HG02870 (cell line): Measurements from ENCODE around the gene WASL.
"Not testable (repeated sequence)": the region's sequence is repeated elsewhere in the genome, so short reads cannot be mapped to it uniquely, and the experiment has no call there.

Experiments used
- ATAC-seq: cut with Tn5 transposase; IDR thresholded peaks from one replicate; pipeline ENCODE4 v1.9.1; 2021; ENCODE audit warnings: mild to moderate bottlenecking, moderate library complexity; ENCODE audit not compliant: unreplicated experiment

WASL gene

DNA sequence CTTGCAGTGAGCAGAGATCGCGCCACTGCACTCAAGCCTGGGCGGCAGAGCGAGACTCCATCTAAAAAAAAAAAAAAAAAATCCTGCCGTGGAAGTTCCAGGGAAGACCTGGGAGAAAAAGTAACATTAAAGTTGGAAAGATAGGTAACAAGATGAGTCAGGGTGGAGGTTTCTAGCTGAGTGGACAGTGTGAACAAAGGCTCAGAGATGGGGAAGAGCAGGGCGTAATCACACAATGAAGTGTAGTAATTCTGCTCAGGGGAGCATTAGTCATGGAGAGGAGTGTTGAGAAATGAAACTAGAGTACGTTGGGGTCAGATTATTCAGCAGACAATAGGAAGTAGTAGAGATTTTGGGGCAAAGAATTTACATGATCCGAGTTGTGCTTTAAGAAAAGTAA is 21.6 kb upstream of the WASL start:
- ATAC-seq = peak; percentile 99

DNA sequence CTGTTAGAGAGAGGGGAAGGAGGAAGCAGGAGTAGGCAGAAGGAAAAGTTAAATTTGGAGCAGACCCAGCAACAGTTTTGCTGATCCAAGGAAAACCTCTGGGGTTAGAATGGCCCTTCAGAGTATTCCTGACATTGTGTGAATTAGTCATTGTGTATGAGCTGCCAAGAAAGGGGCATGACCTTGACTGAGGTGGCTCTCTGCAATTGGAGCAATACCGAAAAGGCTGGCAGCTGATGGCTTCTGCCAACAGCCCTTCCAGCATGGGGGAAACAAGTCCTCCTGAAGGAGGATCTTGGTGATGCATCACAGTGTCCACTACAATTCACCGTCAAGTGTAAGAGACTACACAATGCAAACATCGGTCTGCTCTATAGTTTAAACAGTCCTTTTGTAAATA is 20.6 kb upstream of the WASL start:
- ATAC-seq = no peak

DNA sequence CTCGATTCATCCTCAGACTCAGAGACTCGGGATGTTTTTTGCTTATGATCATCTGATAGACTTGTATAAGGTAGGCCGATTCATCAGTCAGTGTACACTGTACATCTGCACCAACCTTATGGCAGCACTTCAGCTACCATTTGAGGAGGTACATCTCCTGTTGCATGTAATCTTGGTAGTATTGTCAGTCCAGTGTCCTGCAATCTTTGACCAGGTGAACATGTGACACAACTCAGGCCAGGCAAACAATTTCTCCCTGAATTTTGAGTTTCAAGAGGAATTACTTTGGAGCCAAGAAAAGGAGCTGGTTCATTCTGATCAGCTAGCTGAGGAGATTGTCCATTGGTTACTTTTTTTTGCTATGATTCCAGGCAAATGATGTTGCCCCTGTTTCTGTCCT is 19.7 kb upstream of the WASL start:
- no peak for ATAC-seq

DNA sequence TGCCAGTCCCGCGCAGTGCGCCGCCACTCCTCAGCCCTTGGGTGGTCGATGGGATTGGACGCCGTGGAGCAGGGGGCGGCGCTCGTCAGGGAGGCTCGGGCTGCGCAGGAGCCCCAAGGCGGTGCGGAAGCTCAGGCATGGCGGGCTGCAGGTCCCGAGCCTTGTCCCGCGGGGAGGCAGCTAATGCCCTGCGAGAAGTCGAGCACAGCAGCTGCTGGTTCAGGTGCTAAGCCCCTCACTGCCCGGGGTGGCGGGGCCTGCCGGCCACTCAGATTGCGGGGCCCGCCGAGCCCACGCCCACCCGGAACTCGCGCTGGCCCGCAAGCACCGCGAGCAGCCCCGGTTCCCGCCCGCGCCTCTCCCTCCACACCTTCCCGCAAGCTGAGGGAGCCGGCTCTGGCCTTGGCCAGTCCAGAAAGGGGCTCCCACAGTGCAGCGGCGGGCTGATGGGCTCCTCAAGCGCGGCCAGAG is 14.4 kb upstream of the WASL start:
- ATAC-seq = no peak

DNA sequence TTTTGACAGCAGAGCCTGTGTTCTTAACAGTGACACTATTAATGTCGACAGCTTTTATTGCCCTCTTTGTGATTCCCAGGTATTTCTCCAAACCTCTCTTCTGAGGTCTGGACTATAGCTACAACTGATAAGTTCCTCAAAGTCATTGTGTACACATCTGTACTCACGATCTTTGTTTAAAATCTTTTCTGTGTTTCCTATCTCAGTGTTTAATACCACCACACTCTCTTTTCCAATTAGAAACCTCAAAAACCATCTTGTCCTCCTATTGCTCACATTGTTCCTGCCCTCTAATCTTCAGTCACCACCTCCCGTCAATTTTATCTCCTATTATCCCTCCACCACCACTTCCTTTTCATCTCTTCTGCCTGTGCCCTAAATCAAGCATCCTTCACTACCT is 12.9 kb upstream of the WASL start:
- no peak for ATAC-seq

DNA sequence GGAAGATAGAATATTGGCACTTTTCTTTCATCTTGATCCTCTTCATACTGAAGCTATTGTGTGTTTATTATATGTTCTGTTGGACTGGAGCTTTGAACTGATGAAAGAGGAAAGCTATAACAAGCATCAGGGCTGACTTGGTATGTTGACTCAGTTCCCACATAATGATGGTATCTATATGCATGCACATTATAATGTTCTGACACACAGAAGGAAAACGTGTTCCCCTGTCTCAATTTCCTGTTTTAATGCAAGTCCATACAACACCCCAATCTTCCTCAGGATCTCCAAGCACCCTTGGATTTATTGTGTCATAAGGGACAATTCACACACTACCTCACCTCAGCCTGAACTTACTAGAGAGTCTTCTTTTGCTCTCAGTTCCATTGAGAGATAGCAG is 8.3 kb upstream of the WASL start:
- ATAC-seq = no peak

DNA sequence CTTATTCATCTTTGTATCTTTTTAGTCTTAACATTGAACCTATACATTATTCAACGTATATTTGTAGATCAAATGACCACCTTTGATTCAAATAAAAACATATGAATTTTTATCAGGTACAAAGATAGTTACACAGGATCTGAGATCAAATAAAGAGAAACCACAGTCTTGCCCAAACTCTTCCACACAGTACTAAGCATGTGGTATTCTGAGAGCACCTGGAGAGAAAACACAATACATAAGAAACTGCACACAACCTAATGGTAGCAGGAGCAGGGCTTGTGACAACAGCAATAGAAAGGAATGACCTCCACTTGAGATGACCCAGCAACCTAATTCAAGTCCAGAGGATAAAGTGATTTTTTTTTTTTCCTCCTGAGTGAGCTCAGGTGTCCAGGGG is 6.5 kb upstream of the WASL start:
- ATAC-seq = peak; percentile 35

DNA sequence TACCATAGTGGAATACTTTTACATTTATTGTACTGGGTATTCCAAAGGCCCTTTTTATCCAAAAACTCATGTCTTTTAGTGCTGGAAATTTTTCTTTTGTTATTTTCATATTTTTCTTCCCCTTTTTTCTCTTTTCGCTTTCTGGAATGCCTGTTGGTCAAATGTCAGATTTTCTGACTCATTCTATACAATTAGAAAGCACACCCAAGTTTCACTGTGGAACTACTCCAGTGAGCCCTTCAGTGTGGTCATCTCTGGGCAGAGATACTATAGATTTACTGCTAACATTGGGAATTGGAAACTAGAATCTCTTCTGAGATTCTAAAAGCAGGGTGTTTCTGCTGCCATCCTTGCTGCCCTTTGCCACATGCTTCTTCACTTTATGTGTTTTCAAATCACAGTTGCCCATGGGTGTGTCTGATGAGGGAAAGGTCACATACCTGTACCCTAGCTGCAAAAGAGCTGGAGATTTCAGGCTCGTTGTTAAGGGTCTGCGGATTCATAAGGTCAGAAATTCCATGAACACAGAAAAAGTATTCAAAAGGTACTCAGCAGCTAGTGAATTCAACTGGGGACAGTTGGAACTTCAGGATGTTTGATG is 5.6 kb upstream of the WASL start:
- no peak for ATAC-seq

DNA sequence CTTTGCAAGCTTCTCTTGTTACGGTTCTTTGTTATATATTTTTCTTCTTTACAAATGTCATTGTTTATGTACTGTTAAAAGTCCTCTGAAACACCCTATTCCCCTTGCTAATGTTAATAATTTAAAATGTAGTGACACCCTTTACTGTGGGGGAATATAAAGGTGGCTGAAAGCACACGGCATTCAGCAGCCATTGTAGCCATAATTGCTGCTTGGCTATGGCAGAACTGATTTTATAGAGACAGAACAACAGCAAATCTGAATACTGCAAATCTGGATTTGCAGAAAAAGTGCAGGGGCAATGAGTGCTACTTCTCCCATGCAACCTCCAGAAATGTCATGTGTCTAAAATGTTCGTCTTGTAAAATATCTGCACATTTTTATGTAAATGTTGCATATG is 3.7 kb upstream of the WASL start:
- no peak for ATAC-seq

DNA sequence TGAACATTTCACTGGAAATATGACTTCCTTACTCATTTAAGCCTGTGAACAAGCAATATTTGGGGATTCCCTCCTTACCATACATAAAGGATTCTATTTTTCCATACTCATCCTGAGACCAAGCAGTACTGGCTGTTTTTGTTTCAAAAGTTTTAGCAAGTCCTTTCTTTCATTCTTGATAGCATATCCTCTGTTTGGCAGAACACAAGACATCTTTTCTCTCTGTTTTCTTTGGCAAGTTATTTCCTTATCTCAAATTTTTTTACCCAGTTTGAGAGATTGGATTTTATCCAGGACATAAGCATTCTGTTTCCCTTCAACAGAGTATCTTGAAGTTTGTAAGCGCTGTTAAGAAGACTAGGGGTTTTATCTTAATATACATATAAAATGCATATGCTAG is 3.0 kb upstream of the WASL start:
- no peak for ATAC-seq

DNA sequence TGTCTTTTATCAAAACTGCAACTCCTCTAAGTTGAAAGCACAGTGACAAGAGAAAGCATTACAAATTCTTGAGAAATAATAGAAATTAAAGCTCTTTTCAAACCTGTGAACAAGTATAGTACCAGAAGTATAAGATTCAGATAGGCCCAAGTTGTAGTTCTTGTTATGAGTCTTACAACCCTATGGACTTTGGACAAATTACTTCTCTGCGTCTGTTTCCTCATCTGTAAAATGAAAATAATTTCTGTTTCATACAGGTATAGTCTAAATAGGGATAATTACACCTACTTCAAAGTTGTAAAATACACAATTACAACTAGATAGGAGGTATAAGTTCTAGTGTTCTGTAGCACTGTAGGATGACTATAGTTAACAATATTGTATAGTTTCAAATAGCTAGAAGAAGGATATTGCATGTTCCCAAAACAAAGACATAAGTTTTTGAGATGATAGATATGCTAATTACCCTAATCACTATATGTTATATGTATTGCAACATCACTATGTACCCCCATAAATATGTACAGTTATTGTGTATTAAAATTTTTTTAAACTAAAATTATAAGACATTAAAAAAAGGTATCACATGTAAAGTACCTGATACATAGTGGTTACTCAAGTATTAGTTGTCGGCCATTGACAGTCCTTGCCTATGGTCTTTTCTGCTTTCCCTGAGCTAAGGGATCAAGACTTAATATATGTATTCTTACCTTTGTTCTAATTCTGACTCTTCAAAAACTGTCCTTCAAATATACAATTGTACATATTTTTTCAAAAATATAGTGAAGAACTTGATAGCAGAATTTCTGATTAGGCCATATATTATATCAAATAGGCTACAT is 1.8 kb upstream of the WASL start:
- no peak for ATAC-seq

DNA sequence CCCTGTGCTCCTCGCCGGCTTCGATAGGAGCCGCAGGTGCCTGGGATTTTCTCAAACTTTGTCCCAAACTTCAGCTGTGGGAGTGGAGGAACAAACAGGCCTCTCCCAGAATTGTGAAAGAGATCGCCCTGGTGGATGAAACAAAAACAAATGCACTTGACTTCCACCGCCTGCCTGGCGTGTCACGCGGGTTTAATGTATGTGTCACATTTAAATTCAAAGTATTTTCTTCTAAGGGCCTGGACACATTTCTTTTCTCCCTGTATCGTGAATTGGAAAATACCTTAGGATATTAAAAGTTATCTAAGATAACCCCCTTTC is 694 bp upstream of the WASL start:
- ATAC-seq = peak; percentile 18

DNA sequence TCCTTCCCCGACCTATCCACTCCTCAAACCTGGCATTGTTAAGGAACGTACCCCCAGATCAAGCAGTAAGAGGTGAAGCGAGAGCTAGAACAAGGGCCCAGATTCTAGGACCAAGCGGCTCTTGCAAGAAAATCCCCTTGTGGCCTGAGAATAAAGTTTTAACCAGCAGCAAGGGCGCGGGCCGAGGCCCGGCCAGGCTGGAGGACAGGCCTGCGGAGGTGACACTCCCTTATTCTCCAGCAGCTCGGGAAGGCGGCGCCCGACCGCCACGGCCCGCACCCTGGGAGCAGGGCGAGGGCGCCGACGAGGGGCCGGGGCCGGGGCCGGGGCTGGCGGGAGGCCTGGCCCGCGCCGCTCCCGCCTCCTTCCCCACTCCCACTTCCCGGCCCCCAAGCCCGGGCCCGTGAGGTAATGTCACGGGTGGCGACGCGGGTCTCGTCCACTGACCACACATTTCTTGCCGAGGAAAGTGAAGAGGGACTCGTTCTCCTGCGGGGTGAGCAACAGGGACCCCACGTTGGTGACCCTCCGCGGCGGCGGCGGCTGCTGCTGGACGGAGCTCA is 551 bp downstream of the WASL start:
- peak; percentile 4 for ATAC-seq

DNA sequence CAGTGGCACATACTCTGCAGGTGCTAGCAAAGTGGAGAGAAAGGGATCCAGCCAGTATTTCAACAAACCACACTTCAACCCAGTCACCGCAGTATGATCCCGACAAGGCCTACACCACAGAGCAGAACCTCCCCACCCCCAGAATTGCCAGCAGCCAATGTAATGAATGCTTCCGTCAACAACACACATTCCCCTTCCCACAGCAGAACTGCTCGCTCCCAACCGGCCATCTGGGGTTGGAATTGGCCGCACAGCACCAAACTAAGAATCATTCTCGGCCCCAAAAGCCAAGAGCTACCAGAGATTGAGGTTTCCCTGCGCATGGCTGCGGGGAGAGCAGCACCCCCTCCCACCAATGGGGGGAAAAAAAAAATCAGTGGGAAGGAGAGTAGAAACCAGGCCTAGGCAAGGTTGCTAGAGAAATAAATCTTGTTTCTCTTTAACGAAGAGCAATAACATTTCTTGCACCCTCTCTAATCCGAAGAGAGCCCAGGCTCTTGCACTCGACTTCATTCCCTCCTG is 1.1 kb downstream of the WASL start:
- ATAC-seq = no peak

DNA sequence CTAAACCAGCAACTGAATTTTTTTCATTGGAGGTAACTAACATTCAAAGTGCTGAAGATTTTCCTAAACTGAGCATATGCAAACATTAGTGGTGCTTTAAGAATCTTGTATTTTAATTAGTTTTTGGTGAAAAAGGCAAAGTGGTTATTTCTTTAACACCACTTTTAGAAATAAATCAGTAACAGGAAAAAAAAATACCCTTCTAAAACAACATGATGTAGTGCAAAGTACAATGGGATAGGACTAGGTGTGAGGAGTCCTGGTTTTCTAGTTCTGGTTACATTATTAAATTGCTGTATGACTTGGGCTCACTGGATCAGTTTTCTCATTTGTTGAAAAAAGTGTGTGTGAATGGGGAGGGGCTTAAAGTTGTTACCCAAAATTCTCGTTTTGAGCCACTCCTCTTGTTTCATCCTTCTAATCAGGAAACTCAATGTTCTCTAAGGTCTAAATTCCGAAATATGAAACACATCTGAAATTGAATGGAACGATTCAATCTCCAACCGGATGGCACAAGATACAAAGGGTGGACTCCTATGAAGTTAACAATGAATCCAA is 1.8 kb downstream of the WASL start:
- ATAC-seq = no peak

DNA sequence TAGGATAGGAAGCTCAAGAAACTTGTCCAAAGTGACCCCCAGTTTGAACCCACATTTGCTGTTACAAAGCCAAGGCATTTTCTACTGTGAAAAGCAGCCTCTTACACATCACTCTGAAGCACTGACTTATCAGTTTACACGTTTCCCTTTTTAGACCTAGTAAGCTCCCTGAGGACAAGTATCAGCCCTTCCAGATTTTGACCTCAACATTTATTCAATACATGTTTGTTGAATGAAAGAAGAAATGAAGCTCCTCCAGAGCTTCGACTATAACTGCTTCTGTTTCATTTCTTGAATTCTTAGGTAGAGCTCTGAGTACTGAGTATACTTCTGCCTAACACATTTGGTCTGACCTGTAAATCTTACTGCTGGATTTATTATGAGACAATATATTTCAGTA is 2.7 kb downstream of the WASL start:
- no peak for ATAC-seq

DNA sequence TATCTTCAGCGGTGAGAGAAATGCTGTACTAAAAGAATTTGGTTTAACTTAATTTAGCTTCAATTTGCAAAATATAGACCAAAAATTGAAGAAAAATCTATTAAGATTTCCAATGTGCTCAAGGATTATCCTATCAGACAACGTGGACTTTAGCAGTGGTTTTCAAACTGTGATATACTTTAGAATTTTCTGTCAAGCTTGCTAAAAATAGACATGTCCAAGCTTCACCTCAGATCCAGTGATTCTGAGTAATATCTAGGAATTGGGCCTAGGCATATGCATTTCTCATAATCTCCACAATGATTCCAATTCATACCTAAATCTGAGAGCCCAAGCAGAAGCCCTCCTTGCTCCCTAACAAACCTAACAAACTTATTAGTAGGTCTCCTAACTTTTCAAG is 3.4 kb downstream of the WASL start:
- no peak for ATAC-seq

DNA sequence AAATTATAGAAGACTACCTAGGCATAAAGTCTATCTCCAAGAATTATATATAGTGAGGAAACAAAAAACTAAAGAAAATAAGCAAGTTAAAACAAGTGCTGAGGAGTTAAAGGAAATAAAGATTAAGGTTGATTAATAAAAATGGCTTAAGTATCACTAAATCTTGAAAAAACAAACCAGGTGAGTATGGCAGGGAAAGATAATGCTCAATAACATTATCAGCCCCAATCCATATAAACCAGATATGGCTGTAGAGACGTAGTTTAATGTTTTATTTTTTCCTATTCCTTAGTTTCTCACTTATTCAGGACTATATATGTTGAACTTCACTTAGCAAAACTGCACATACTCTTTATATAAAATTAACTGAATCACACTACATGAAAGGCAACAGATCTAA is 4.4 kb downstream of the WASL start:
- ATAC-seq = no peak

DNA sequence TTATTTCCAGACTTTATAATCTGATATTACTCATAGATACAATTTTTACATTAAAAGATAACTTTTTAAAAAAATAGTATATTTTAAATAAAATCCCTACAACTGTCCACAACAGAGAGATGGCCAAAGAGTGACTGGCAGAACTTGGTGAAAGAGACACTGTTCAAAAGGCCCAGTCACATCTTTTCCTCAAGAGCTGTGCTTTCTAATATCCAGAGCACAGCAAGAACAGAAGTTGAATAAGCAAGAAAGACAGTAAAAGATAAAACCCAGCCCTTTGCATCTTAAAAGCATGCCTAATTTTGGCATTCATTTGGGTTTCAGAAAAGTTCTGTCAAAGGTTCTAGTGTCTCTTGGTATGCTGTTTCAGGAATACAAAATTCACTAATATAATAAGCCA is 6.9 kb downstream of the WASL start:
- ATAC-seq = no peak

DNA sequence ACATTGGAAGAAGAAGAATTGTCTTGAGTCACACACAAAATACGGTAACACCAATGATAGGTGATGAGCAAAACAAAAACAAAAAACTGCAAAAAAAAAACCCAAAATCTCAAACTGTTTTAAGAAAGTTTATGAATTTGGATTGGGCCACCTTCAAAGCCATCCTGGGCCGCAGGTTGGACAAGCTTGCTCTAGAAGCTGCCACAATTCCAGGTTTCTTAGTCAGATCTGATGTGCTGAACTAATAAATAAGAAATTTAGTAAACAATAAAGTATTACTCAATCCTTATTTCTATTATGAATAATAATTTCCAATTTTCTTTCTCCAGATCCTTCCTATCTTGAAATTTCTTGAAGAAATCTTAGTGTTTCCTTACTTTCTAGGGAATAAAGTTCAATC is 10.0 kb downstream of the WASL start:
- no peak for ATAC-seq

DNA sequence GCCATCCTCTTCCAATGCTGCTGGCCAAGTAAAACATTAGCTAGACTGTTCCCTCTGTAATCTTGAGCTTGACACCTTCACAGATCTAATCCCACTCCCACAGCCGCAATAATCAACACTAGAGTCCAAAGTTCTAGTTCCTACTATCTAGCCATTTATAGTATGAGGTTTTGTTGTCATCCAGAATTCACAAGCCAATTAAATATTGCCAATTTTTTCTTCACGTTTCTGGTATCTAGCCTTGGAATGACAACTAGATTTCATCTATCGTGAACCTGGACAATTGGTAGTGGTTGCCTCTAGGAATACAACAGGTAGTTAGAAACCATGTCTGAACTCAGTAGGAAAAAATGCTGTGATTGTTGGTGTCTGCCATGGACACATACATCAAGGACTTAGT is 10.4 kb downstream of the WASL start:
- ATAC-seq = no peak

DNA sequence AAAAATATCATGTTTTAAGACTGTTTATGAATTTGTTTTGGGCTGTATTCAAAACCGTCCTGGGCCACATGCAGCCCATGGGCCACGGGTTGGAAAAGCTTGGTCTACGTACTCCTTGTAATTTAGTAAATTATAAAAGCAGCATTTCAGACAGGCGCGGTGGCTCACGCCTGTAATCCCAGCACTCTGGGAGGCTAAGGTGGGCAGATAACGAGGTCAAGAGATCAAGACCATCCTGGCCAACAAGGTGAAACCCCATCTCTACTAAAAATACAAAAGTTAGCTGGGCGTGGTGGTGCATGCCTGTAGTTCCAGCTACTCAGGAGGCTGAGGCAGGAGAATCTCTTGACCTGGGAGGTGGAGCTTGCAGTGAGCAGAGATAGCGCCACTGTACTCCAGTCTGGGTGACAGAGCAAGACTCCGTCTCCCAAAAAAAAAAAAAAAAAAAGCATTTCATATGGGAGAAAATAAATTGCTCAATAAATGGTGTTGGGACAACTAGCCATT is 11.6 kb downstream of the WASL start:
- ATAC-seq = not testable (repeated sequence)
